Activated T-helper 1 cell treated with Interleukin-2 at 50 U/mL for 16 hours (primary cell): ENCODE results near the gene MMP20.

Experiments used
- DNase-seq: peaks from one replicate; pipeline ENCODE4 v3.0.0-alpha.2; 2020; ENCODE audit warnings: low read depth

The MMP20 gene

DNA sequence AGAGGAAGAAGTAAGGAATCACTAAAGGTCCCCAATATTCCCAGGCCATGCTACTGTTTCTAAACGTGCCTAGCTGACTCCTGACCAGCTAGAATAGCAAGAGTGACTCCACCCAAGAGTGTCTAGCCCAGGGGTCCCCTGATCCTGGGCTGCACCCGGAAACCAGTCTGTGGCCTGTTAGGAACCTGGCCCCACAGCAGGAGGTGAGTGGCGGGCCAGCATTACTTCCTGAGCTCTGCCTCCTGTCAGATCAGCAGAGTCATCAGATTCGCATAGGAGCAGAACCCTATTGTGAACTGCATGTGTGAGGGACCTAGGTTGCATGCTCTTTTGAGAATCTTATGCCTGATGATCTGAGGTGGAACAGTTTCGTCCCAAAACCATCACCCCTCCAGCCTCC is 2.0 kb downstream of the MMP20 start:
- no peak for DNase-seq

DNA sequence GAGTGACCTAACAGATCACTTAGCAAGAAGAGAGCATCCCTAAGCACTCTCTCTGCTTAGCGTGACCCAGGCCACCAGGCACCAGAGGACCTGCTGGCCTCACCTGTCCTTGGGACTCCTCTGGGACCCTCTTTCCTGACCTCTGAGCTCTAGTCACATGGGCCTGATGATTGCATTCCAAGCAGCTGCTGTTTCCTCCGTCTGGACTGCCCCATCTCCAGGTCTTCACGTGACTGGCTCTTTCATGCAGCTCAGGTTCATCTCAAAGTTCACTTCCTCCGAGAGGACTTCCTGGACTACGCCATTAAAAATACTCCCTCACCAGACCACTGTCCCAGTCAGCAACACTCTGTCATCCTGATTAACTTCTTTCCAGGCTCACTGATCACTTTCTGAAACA is 2.9 kb downstream of the MMP20 start:
- DNase-seq, result no peak

GRCh38 chr11:102620818-102621561 is 4.1 kb downstream of the MMP20 start:
- DNase-seq, result no peak

GRCh38 chr11:102620179-102620578 is 5.0 kb downstream of the MMP20 start:
- no peak for DNase-seq

DNA sequence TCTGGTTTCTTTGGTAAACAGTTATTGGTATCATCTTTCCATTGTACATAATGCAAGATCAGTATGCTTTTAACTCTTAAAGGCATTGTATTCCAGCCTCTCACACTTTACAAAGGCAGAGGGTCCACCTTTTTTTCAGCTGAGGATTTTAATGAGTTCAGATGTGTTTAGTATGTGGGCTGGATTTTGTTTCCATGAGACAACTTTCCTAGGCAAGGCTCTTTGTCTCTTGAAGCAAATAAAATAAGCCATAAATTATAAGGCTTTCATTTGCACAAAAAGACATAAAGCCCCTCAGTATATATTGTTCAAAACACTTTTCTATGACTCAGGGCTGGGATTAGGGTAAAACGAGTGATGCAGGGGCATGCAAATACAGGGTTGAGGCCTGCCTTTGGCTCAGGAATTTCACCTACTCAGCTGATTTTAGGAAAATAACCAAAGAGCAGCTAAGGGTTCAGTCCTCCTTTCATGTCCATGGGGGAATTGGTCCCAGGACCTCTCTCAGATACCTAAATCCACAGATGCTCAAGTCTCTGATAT is 7.6 kb downstream of the MMP20 start:
- no peak for DNase-seq

DNA sequence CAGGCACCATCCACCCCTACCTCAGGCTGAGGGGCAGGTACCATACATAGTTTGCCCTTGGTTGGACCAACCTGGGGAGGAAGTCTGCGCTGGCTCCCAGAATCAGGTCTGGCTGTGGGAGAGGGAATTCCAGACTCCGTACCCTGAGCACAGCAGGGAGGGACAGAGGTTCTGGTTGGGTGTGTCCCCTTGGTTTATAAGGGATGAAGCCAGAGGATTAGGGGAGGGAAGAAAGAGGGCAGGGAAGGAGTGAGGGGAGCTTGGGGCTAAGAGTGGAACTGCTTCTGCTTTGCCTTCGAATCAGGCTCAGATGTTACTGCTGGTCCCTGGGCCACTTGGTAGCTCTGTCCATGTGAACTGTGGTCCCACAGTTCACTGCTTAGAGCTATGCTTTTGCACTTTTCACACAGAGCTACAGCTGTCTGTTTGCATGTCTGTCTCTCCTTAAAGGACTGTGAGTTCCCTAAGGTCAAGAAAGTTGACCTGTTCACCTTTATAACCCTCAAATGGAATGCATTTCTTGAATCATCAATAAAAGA is 9.2 kb downstream of the MMP20 start:
- DNase-seq, result no peak

DNA sequence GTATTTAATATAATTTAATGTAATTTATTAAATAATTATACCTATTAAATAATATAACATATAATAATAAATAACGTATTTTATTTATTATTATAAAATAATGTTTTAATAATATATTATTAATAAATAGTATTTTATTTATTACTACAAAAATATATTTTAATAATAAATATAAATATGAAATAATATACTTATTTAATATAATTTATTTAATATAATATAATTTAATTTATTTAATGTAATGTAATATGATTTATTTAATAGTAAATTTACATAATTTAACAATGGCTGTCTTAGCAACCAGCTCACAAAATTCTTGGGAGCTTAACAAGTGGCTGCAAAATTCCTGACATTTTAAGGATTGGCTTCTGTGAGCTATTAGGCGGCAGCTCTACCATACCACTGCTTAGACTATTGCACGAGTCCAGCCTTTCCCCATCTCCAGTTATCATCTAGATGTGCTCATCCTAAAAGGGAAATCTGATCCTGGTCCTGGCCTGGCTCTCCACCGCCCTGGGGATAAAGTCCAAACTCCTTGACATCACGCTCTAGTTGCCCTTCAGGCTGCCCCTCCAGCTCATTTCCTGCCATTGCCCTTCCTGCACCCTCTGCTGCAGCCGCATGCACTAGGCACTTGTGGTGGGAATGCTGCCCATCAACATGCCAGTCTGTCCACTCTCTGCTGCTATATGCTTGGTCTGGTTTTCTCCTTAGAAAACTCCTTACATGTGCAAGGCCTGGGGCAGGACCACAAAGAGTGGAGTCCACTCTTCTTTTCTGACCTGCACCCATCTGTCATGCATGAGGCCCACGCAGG is 9.8 kb downstream of the MMP20 start:
- no peak for DNase-seq

GRCh38 chr11:102614485-102614884 is 10.6 kb downstream of the MMP20 start:
- no peak for DNase-seq

GRCh38 chr11:102614031-102614430 is 11.1 kb downstream of the MMP20 start:
- no peak for DNase-seq

- DNase-seq, result no peak
Observed at GRCh38 chr11:102613450-102613849, 11.7 kb downstream of the MMP20 start.

DNA sequence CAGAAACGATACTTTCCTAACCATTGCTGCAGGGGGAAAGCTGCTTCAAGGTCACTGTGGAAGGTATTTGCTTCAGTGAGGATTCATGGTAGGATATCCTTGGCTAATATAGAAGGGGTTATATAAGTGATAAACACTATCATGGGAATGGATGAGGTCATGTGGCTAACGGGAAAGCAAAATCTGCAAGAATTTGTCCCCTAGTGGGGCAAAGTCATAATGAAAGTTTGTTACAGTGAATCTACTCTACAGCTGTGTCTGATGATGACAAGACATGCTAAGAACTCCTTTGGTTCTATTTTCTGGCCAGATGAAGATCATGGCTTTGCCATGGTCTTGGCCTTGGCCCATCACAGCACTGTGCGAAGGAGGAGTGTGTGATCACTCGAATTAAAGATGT is 13.8 kb downstream of the MMP20 start:
- no peak for DNase-seq

GRCh38 chr11:102610200-102610599 is 14.9 kb downstream of the MMP20 start:
- no peak for DNase-seq

DNA sequence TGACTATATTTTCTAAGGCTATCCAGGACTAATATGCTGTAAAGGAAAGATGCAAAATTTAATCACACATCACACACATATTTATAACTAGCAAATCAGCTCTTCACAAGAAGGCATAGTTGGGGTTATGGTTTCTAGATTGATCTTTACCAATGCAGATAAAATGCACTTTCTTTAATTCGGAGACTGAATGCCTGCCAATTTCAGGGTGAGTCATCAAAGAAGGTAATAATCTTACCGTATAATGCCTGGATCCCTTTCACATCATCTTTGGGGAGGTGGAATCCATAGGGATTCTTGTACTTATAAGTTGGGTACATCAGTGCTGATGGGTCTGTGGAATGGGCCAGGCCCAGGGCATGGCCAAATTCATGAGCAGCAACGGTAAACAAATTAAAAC is 16.4 kb downstream of the MMP20 start:
- no peak for DNase-seq

DNA sequence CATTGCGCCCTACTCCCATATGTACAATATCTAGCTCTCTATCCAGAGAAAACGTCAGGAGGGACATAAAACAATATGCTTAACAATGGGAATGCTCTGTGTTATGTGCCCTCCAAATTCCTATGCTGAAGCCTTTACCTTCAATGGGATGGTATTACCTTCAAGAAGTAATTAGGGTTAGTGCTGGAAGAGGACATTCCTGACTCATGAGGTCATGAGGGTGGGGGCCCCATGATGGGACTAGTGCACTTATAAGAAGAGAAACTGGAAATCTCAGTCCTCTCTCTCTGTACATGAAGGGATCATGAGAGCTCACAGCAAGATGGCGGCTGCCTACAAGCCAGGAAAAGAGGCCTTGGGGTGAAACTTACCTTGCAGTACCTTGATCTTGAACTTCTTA is 20.3 kb downstream of the MMP20 start:
- no peak for DNase-seq

- DNase-seq, result no peak
Observed at GRCh38 chr11:102604011-102604410, 21.1 kb downstream of the MMP20 start.

DNA sequence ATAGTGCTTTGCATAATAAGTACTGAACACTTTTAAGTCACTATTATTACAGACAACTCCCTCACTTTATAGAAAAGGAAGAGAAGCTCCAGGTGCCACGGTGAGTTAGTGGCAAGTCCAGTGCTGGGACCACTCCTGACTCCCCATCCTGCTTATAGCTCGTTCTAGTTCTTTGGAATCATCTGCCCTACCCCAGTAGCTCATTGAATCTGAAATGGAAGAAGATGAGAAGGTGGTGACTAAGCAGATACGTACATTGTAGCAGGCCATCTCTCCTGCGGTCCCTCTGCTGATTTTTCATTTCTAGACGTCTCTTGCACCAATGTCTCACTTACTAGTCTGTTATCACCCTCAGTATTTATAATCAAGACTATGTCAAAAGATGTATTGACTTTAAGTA is 21.6 kb downstream of the MMP20 start:
- no peak for DNase-seq

- no peak for DNase-seq
Observed at GRCh38 chr11:102603091-102603490, 22.0 kb downstream of the MMP20 start.

DNA sequence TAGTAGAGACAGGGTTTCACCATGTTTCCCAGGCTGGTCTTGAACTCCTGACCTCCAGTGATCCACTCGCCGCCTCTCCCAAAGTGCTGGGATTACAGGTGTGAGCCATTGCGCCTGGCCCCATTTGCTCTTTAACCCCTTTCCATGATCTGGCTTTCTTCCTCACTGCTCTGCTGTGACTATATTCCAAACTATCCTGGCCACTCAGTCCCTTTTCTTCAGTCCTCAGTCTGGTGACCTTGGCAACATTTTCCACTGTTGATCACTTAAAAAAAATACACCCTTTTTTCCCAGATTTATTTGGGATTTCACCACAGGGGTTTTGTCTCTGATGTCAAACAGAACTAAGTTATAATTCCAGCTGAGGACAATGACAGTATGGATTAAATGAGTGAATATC is 24.5 kb downstream of the MMP20 start:
- no peak for DNase-seq

- no peak for DNase-seq
Observed at GRCh38 chr11:102599642-102600261, 25.4 kb downstream of the MMP20 start.

DNA sequence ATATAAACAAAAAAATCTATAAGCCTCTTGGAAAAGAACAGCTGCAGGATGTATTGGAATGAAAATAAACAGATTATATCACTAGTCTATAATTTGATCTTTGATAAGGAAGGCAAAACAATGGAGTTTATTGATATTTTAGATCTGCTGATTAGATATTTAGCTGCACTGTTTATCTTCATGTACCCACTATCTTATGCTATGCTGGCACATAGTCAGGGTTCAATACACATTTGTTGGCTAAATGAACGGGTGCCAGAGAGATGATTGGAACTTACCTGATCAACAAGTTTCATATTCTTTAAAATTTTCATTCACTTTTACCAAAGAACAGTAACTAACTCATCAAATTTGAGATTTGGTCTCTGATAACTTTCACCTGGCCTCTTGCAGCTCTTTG is 26.9 kb downstream of the MMP20 start:
- DNase-seq, result no peak

GRCh38 chr11:102596578-102596977 is 28.6 kb downstream of the MMP20 start:
- DNase-seq, result no peak
